Measurements from ENCODE around the gene CCDC33.

CCDC33 gene

GRCh38 chr15:74312445-74313007 is 76.4 kb downstream of the CCDC33 start:
- DNase-seq (ENCODE audit: low read depth) = no peak

- DNase-seq (ENCODE audit: low read depth) = no peak
Measured at GRCh38 chr15:74313889-74314288, 77.8 kb downstream of the CCDC33 start.

GRCh38 chr15:74314795-74315438 is 78.8 kb downstream of the CCDC33 start:
- DNase-seq (ENCODE audit: low read depth) = no peak

- DNase-seq (ENCODE audit: low read depth) = no peak
Measured at GRCh38 chr15:74315626-74316025, 79.5 kb downstream of the CCDC33 start.

GRCh38 chr15:74316141-74316540 is 80.0 kb downstream of the CCDC33 start:
- no peak for DNase-seq (ENCODE audit: low read depth)

GRCh38 chr15:74317820-74318375 is 81.8 kb downstream of the CCDC33 start:
- peak; percentile 92 for DNase-seq (ENCODE audit: low read depth)

GRCh38 chr15:74318376-74319137 is 82.4 kb downstream of the CCDC33 start:
- no peak for DNase-seq (ENCODE audit: low read depth)

GRCh38 chr15:74319138-74319460 is 83.0 kb downstream of the CCDC33 start:
- DNase-seq (ENCODE audit: low read depth) = no peak

GRCh38 chr15:74319596-74320351 is 83.6 kb downstream of the CCDC33 start:
- DNase-seq (ENCODE audit: low read depth) = no peak

GRCh38 chr15:74320352-74321247 is 84.5 kb downstream of the CCDC33 start:
- peak; percentile 22 for DNase-seq (ENCODE audit: low read depth)

GRCh38 chr15:74322558-74323180 is 86.5 kb downstream of the CCDC33 start:
- peak; percentile 34 for DNase-seq (ENCODE audit: low read depth)

GRCh38 chr15:74324714-74325113 is 88.6 kb downstream of the CCDC33 start:
- no peak for DNase-seq (ENCODE audit: low read depth)

- no peak for DNase-seq (ENCODE audit: low read depth)
Measured at GRCh38 chr15:74326746-74327145, 90.6 kb downstream of the CCDC33 start.

GRCh38 chr15:74327756-74328155 is 91.6 kb downstream of the CCDC33 start:
- no peak for DNase-seq (ENCODE audit: low read depth)

GRCh38 chr15:74328331-74329056 is 92.4 kb downstream of the CCDC33 start:
- DNase-seq (ENCODE audit: low read depth) = no peak

- DNase-seq (ENCODE audit: low read depth) = no peak
Measured at GRCh38 chr15:74330861-74331408, 94.8 kb downstream of the CCDC33 start.

GRCh38 chr15:74332011-74332410 is 95.9 kb downstream of the CCDC33 start:
- no peak for DNase-seq (ENCODE audit: low read depth)

- DNase-seq (ENCODE audit: low read depth) = no peak
Measured at GRCh38 chr15:74332611-74333010, 96.5 kb downstream of the CCDC33 start.

GRCh38 chr15:74333093-74333492 is 97.0 kb downstream of the CCDC33 start:
- no peak for DNase-seq (ENCODE audit: low read depth)

GRCh38 chr15:74333662-74334061 is 97.5 kb downstream of the CCDC33 start:
- DNase-seq (ENCODE audit: low read depth) = no peak

Data from fibroblast of the conjunctiva (primary cell).